ENCODE measurements around the gene OGFOD3. TPM values are rescaled to one million over a fixed set of nuclear protein-coding genes. Genes with fewer than 3 reads are reported as not detected.

The OGFOD3 gene
- total RNA-seq, 2 donors from 2014 or later: 24.9 to 27.4 TPM

DNA sequence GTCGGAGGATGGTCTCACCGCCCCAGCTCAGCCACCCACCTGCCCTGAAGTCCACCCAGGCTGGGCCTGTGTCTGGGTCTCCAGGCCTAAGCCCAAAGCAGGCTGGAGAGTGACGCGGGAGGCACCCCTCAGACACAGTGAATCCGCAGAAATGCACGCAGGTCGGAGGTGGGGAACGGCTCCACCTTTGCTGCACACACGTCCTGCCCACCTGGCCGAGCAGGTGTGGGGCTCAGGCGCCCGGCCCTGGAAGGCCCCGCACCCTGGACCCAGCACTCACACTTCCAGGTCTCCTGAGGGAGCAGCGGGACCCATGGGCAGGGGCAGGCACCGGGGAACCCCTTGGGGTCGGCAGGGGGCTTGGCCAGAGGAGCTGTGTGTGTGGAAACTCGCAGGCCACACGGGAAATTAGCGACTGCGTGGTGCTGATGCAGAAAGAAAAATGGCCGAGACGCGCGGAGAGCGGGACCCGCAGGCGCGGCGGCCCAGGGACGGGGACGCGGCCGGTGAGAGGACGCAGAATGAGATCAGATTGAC is 21.5 kb upstream of the OGFOD3 start:
- H3K27ac ChIP-seq: no peak overlapping the region
- H3K4me1 ChIP-seq (ENCODE audit: control insufficient read depth in 1 of 2, low read depth in 2 of 2): no peaks in the 10 kb centered on the region
- no peaks in the 10 kb centered on the region for H3K27me3 ChIP-seq (replicated peaks; ENCODE audit: insufficient read depth)
- no peak for TF ChIP-seq CTCF (IDR thresholded peaks at IDR 0.05)
- ATAC-seq (ENCODE audit: insufficient number of reproducible peaks, low FRiP score, low read depth) (no peak), DNase-seq (ENCODE audit: low spot score) (no peak)
- no peak overlapping the region for H3K4me3 ChIP-seq
- peaks cover 9% of the 10 kb centered on the region for H3K36me3 ChIP-seq
- no peaks in the 10 kb centered on the region for H3K9me3 ChIP-seq

DNA sequence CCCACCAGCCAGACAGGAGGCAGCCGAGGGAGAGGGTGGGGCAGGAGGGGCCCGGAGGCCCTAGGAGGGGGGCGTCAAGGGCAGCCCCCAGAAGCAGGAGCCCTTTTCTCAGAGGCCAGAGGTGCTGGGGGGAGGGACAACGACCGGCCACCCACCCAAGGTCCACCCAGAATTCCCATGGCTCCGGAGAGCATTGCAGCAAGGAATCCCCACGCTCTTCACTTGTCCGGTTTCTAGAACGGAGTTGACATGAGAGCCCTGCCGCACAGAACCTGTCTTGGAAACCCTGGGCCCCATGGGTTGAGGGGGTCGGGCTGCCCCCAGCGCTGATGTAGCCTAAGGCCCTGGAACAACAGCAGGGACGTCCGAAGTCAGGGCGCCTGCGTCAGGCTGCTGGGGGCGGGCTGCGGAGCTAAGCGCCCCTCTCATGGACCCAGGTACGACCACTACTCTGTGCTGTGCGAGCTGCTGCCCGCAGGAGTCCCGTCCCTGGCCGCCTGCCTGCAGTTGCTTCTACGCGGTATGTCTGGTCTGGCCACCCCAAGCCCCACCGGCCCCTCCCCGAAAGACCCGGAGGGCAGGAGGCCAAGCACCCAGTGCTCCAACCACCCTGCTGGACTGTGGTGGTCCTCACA is 20.9 kb upstream of the OGFOD3 start:
- Histone ChIP-seq H3K27ac (no peak overlapping the region), H3K9me3 (no peaks in the 10 kb centered on the region), H3K4me1 (ENCODE audit: control insufficient read depth in 1 of 2, low read depth in 2 of 2) (no peaks in the 10 kb centered on the region), H3K36me3 (peaks cover 9% of the 10 kb centered on the region), H3K27me3 (replicated peaks; ENCODE audit: insufficient read depth) (no peaks in the 10 kb centered on the region), H3K4me3 (no peak overlapping the region)
- TF ChIP-seq CTCF (IDR thresholded peaks at IDR 0.05): no peak
- DNase-seq (ENCODE audit: low spot score) (no peak), ATAC-seq (ENCODE audit: insufficient number of reproducible peaks, low FRiP score, low read depth) (no peak)

DNA sequence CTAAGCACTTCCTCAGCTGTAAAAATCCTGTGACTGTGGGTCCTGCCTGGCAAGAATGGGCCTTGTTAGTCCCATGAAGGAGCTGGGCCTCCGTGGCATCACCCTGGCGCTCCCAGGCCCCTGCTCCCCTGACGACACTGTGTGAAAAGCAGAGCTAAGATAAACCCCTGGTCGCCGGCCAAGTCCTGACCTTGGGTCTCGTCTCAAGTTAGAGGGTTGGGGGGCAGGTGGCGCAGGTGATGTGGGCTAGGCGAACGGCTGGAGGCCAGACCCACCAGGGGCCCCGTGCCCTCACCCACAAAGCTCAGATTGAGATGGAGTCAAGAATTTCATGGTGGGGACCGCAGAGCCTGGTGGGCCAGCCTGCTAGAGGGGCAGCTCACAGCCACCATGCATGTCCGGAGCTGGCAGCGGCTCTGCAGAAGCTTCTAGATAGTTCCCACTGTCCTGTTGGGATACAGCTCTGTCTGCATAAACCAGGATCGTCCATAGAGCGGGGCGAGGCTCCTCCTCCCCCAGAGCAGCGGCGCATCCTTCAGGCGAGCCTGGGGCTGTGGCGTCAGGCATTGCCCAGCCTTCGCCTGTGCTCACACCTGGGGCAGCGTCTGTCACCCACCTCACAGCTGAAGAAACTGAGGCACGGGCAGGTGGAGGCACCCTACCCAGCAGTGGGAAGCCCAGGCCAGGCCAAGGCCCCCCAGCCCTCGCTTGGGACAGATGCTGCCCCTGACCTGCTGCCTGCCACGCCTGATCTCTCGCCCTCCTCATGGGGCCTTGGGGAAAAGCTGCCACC is 20.2 kb upstream of the OGFOD3 start:
- Histone ChIP-seq H3K9me3 (no peaks in the 10 kb centered on the region), H3K36me3 (peaks cover 9% of the 10 kb centered on the region), H3K27me3 (replicated peaks; ENCODE audit: insufficient read depth) (no peaks in the 10 kb centered on the region), H3K4me1 (ENCODE audit: control insufficient read depth in 1 of 2, low read depth in 2 of 2) (no peaks in the 10 kb centered on the region), H3K27ac (no peak overlapping the region), H3K4me3 (no peak overlapping the region)
- ATAC-seq (ENCODE audit: insufficient number of reproducible peaks, low FRiP score, low read depth): no peak
- DNase-seq (ENCODE audit: low spot score): no peak
- TF ChIP-seq CTCF (IDR thresholded peaks at IDR 0.05): no peak

- H3K4me3 ChIP-seq: no peak overlapping the region
- H3K36me3 ChIP-seq: peaks cover 8% of the 10 kb centered on the region
- no peaks in the 10 kb centered on the region for H3K27me3 ChIP-seq (replicated peaks; ENCODE audit: insufficient read depth)
- no peak overlapping the region for H3K27ac ChIP-seq
- H3K9me3 ChIP-seq: no peaks in the 10 kb centered on the region
- H3K4me1 ChIP-seq (ENCODE audit: control insufficient read depth in 1 of 2, low read depth in 2 of 2): no peaks in the 10 kb centered on the region
- no peak for DNase-seq (ENCODE audit: low spot score)
- TF ChIP-seq CTCF (IDR thresholded peaks at IDR 0.05): no peak
- no peak for ATAC-seq (ENCODE audit: insufficient number of reproducible peaks, low FRiP score, low read depth)
Measured at GRCh38 chr17:82437325-82437668, 18.9 kb upstream of the OGFOD3 start.

GRCh38 chr17:82436601-82437324 is 18.4 kb upstream of the OGFOD3 start:
- H3K27me3 ChIP-seq (replicated peaks; ENCODE audit: insufficient read depth): no peaks in the 10 kb centered on the region
- TF ChIP-seq CTCF (IDR thresholded peaks at IDR 0.05): no peak
- H3K36me3 ChIP-seq: peaks cover 2% of the 10 kb centered on the region

More at GRCh38 chr17:82436601-82437324, 18.4 kb upstream of the OGFOD3 start:
- no peak for ATAC-seq (ENCODE audit: insufficient number of reproducible peaks, low FRiP score, low read depth)
- Histone ChIP-seq H3K9me3 (no peaks in the 10 kb centered on the region), H3K27ac (no peak overlapping the region), H3K4me1 (ENCODE audit: control insufficient read depth in 1 of 2, low read depth in 2 of 2) (no peaks in the 10 kb centered on the region), H3K4me3 (no peak overlapping the region)
- no peak for DNase-seq (ENCODE audit: low spot score)

All from thoracic aorta (tissue), 2 donors.